Heart left ventricle (tissue), 16 donors: Measurements from ENCODE around the gene KRTAP5-8. TPM values are rescaled to one million over a fixed set of nuclear protein-coding genes. Genes with fewer than 3 reads are reported as not detected.
"Not testable (repeated sequence)": the region's sequence is repeated elsewhere in the genome, so short reads cannot be mapped to it uniquely, and the experiment has no call there.

Experiments used
- ATAC-seq, 4 donors: fragments of 200-7000 bp; cut with Tn5 transposase; one replicate each; pipeline ENCODE4 v1.9.1; 2020 to 2022; ENCODE audit warnings: moderate library complexity in 4 of 4, mild to moderate bottlenecking in 3 of 4, moderate number of reproducible peaks in 1 of 4
- DNase-seq, 5 donors: peaks; one replicate each; pipeline ENCODE4 v3.0.0-alpha.2; 2020
- H3K27ac ChIP-seq, 12 donors: fragments of 200-600 bp; sonication (generic) in 4 of 12; one replicate each; pipeline versions ENCODE4 v1.5.0 to v1.8.0; 2016 to 2022; ENCODE audit warnings: mild to moderate bottlenecking in 2 of 12
- H3K27me3 ChIP-seq, 9 donors: fragments of 200-600 bp; sonication (generic) in 2 of 9; one replicate each; pipeline versions ENCODE4 v1.5.1 to v1.8.0; 2016 to 2022; ENCODE audit warnings: mild to moderate bottlenecking in 3 of 9
- H3K36me3 ChIP-seq, 9 donors: fragments of 200-600 bp; sonication (generic) in 2 of 9; one replicate each; pipeline versions ENCODE4 v1.5.0 to v1.8.0; 2018 to 2022; ENCODE audit warnings: mild to moderate bottlenecking in 2 of 9
- H3K4me1 ChIP-seq, 12 donors: fragments of 200-600 bp; sonication (generic) in 4 of 12; one replicate each; pipeline versions ENCODE4 v1.5.0 to v1.8.0; 2016 to 2022; ENCODE audit warnings: mild to moderate bottlenecking in 3 of 12
- H3K4me3 ChIP-seq, 12 donors: fragments of 200-600 bp; sonication (generic) in 4 of 12; one replicate each; pipeline versions ENCODE4 v1.5.0 to v1.8.0; 2017 to 2022; ENCODE audit warnings: mild to moderate bottlenecking in 9 of 12, moderate library complexity in 4 of 12
- H3K9me3 ChIP-seq, 12 donors: fragments of 200-600 bp; sonication (generic) in 4 of 12; one replicate each; pipeline versions ENCODE4 v1.5.0 to v1.8.0; 2016 to 2022; ENCODE audit warnings: mild to moderate bottlenecking in 1 of 12
- POLR2A ChIP-seq, 2 donors: fragments of 450-650 bp; IDR thresholded peaks; one replicate each; pipeline ENCODE4 v1.6.1; 2017; ENCODE audit warnings: antibody characterized with exemption in 2 of 2, mild to moderate bottlenecking in 2 of 2, moderate library complexity in 2 of 2
- WGBS, 4 donors: extraction: QIAGEN DNeasy Blood & Tissue Kit in 2 of 4; methylation state at CpG; one replicate each; pipeline versions ENCODE4 v1.1.5 to v1.1.7; 2013 to 2018; 5-methylcytosine and 5-hydroxymethylcytosine counted together
- intact Hi-C, 10 donors: fragments of 100-400 bp; cut with DNase I; formaldehyde crosslinking; loops; one replicate each; pipeline versions ENCODE4 v1.11.1 to v1.14.2; 2022
- long read RNA-seq, 3 donors: library from polyadenylated mRNA; unstranded; transcript quantifications; one replicate each; pipeline ENCODE4 v2.0.0, GENCODE V29; 2020 to 2021
- polyA plus RNA-seq, 2 donors: library from polyadenylated mRNA; stranded (reverse); fragments of 200-250 nt; gene quantifications; one replicate each; pipeline ENCODE4 v1.2.3, GENCODE V29; 2013
- total RNA-seq, 9 donors: library from RNA; depleted of rRNA in 2 of 9; stranded (reverse); fragments of >200 nt in 2 of 9; fragmentation: NEBNext Ultra II Directional in 3 of 9; extraction: Animal tissue kit (Norgen Biotek cat#: 25700) in 3 of 9; gene quantifications; one replicate each; pipeline versions ENCODE4 v1.1.0 to v1.2.4, GENCODE V29; 2016 to 2023
- TF ChIP-seq, protein P1 (sequence below), 12 donors: fragments of 200-600 bp; sonication (generic) in 4 of 12; IDR thresholded peaks; one replicate each; pipeline versions ENCODE4 v1.5.0 to v1.8.0; 2018 to 2022; ENCODE audit warnings: antibody characterized with exemption in 12 of 12, mild to moderate bottlenecking in 5 of 12
- donor health status: ischemic (EF 13 %, LVEDD 7.1; RV severe dilation, severe dysfunction).
- donor health status: healthy with polysubstance abuse.
- donor health status: DM: no; HTN: yes; CAD: no.
- donor health status: DM: no; HTN: no; CAD: no.
- donor health status: ischemic (EF 25% LVEDD 6.9; RV normal size, moderate dysfunction).
- donor health status: ischemic (EF 25% LVEDD 5.7; RV mildly dilated, moderate dysfunction).
- donor health status: healthy.
- donor health status: DM: yes; HTN: yes; CAD: no.
- donor health status: ischemic (EF 35%, LVEDD 5.7; RV mildly dilated, moderate dysfunction).
- donor health status: nonischemic (EF 11% LVEDD 7.7; RV severe dilation, severe dysfunction).
- donor health status: DM: yes; HTN: yes; CAD: no.
- donor health status: PGD.
- donor health status: ischemic (EF 29% LVEDD 5.4; RV normal size, mild dysfunction).
- donor health status: nonischemic (EF 23%, LVEDD 6.1; RV moderate dilation, normal function).

Gene KRTAP5-8, protein sequence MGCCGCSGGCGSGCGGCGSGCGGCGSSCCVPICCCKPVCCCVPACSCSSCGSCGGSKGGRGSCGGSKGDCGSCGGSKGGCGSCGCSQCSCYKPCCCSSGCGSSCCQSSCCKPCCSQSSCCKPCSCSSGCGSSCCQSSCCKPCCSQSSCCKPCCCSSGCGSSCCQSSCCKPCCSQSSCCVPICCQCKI
- total RNA-seq (not detected), polyA plus RNA-seq (under 1 TPM in 1 of 2 donors, not detected in 1; 0.19 TPM)
- long read RNA-seq, donor 1: 0 reads
- long read RNA-seq, donor 2: 0 reads
- long read RNA-seq, donor 3: 0 reads

DNA sequence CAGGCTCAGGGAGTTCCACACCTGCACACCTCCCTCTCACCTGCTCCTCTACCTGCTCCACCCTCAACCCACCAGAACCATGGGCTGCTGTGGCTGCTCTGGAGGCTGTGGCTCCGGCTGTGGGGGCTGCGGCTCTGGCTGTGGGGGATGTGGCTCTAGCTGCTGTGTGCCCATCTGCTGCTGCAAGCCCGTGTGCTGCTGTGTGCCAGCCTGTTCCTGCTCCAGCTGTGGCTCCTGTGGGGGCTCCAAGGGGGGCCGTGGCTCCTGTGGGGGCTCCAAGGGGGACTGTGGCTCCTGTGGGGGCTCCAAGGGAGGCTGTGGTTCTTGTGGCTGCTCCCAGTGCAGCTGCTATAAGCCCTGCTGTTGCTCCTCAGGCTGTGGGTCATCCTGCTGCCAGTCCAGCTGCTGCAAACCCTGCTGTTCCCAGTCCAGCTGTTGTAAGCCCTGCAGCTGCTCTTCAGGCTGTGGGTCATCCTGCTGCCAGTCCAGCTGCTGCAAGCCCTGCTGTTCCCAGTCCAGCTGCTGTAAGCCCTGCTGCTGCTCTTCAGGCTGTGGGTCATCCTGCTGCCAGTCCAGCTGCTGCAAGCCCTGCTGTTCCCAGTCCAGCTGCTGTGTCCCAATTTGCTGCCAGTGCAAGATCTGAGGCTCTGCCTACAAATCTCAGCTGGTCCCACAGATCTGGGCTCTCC is at the start of gene KRTAP5-8:
TSS of gene KRTAP5-8 (plus strand) at position 49 of the 689 bp plus-strand sequence. CDS start at position 80, 31 bp downstream.
- H3K4me1 ChIP-seq, ATAC-seq, H3K4me3 ChIP-seq, H3K9me3 ChIP-seq, H3K27me3 ChIP-seq, DNase-seq, intact Hi-C loops, H3K27ac ChIP-seq, H3K36me3 ChIP-seq: not testable (repeated sequence)
- 65 to 67% methylated on average over 4 of the region's 4 CpGs; no CpG with 5 or more reads in 2 of the 4 donors for WGBS, 4 donors

DNA sequence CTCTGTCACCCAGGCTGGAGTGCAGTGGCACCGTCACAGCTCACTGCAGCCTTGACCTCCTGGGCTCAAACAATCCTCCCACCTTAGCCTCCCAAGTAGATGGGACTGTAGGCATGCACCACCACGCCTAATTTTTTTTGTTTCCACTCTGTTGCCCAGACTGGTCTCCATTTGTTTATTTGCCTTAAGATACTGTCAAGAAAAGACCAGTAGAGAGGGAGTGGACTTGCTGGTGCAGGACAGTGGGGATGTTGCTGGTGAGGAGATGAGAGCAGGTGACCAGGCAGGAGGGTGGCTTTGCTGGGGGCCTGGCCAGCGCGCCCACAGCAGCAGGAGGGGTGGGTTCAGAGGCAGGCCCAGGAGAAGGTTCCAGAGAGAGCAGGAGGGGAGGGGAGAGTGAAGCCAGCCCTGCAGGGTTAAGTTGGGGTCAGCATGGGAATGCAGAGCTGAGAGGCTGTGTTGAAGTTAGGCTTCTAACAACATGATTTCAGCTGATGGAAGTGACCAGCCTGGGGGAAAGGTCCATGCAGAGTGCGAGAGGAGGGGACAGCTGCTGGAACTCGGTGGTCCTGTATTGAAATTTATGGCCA is 49.0 kb upstream of the KRTAP5-8 start:
- Histone ChIP-seq H3K4me3 (no peak overlapping the region), H3K27me3 (no peaks in the 10 kb centered on the region), H3K4me1 (peaks cover 0 to 8% (median 0%) of the 10 kb centered on the region in 12 donors), H3K27ac (no peak overlapping the region), H3K9me3 (no peaks in the 10 kb centered on the region), H3K36me3 (peaks cover 0 to 89% (median 52%) of the 10 kb centered on the region in 9 donors)
- no peak for ATAC-seq
- TF ChIP-seq POLR2A (IDR thresholded peaks at IDR 0.05): no peak
- TF ChIP-seq, protein P1, sequence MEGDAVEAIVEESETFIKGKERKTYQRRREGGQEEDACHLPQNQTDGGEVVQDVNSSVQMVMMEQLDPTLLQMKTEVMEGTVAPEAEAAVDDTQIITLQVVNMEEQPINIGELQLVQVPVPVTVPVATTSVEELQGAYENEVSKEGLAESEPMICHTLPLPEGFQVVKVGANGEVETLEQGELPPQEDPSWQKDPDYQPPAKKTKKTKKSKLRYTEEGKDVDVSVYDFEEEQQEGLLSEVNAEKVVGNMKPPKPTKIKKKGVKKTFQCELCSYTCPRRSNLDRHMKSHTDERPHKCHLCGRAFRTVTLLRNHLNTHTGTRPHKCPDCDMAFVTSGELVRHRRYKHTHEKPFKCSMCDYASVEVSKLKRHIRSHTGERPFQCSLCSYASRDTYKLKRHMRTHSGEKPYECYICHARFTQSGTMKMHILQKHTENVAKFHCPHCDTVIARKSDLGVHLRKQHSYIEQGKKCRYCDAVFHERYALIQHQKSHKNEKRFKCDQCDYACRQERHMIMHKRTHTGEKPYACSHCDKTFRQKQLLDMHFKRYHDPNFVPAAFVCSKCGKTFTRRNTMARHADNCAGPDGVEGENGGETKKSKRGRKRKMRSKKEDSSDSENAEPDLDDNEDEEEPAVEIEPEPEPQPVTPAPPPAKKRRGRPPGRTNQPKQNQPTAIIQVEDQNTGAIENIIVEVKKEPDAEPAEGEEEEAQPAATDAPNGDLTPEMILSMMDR (IDR thresholded peaks at IDR 0.05): no peak
- intact Hi-C loops: no loop called here
- WGBS, 4 donors: 74 to 87% (median 83%) methylated on average over 6 of the region's 6 CpGs
- peak in 1 of 5 donors; percentile 13 for DNase-seq

DNA sequence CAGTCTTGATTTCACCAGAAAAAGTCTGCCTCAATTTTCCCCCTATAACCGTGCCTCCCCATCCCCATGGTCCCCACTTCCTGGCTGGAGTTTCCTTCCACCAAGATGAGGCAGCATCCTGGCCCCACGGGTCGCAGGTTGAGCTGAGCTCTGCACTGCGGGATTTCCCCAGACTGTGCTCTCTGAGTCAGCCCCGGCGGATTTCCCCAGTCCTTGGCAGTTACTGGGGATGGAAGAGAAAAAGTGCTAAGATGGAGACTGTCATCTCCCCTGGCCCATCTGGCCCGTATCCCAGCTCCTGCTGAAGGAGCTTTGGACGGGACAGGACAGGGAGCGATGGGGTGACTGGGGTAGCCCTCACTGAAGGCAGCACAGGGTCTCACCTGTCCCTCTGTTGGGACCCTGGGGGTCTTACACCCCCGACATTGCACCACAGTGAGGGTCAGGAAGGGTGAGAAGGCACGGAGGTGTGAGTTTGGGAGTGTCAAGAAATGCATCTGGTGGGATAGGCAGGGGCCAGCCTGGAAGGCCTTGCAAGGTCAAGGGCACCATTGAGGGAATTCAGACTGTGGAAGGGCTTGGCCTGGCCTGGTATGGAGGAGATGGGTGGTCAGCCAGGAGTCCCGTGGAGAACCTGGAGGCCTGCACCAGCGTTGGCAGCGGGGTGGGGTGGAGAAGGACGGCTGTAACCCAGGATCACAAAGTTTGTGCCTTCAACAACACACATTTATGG is 48.3 kb upstream of the KRTAP5-8 start:
- ATAC-seq: peak in 1 of 4 donors; percentile 73
- 64 to 80% (median 74%) methylated on average over 15 of the region's 15 CpGs for WGBS, 4 donors

More for the DNA sequence above, 48.3 kb upstream of the KRTAP5-8 start:
- Histone ChIP-seq H3K4me3 (no peak overlapping the region), H3K36me3 (peaks cover 0 to 89% (median 52%) of the 10 kb centered on the region in 9 donors), H3K9me3 (no peaks in the 10 kb centered on the region), H3K27ac (no peak overlapping the region), H3K4me1 (peaks cover 0 to 8% (median 0%) of the 10 kb centered on the region in 12 donors), H3K27me3 (no peaks in the 10 kb centered on the region)
- peak in 1 of 5 donors; percentile 22 for DNase-seq
- intact Hi-C loops: no loop called here
- no peak for TF ChIP-seq POLR2A (IDR thresholded peaks at IDR 0.05)
- TF ChIP-seq, protein P1 (IDR thresholded peaks at IDR 0.05): no peak
